Glomerular endothelial cell (primary cell): Measurements from ENCODE around the gene DZANK1. TPM values are rescaled to one million over a fixed set of nuclear protein-coding genes. Genes with fewer than 3 reads are reported as not detected.
"Not testable (repeated sequence)": the region's sequence is repeated elsewhere in the genome, so short reads cannot be mapped to it uniquely, and the experiment has no call there.

Experiments used
- DNase-seq: peaks from one replicate; pipeline ENCODE4 v3.0.0-alpha.2; 2011; ENCODE audit warnings: low read depth, low spot score; ENCODE audit errors: extremely low read depth
- total RNA-seq: library from RNA; depleted of rRNA; stranded (reverse); fragments of >200 nt; gene quantifications from 2 replicates; pipeline ENCODE4 v1.2.3, GENCODE V29; 2015

DZANK1 gene
- total RNA-seq, 1 donor from 2014 or later: 2.3 TPM

- no peak for DNase-seq
These were observed 78.0 kb downstream of the DZANK1 start for GRCh38 chr20:18388860-18389259.

- DNase-seq: no peak
These were observed 85.8 kb downstream of the DZANK1 start for GRCh38 chr20:18380908-18381529.

GRCh38 chr20:18377896-18378481 is 88.8 kb downstream of the DZANK1 start:
- no peak for DNase-seq

GRCh38 chr20:18375551-18375950 is 91.3 kb downstream of the DZANK1 start:
- DNase-seq: not testable (repeated sequence)

- DNase-seq: no peak
These were observed 94.5 kb downstream of the DZANK1 start for GRCh38 chr20:18372296-18372695.

GRCh38 chr20:18364768-18365167 is 102.1 kb downstream of the DZANK1 start:
- DNase-seq: no peak

GRCh38 chr20:18363708-18364107 is 103.1 kb downstream of the DZANK1 start:
- DNase-seq: no peak

GRCh38 chr20:18362916-18363315 is 103.9 kb downstream of the DZANK1 start:
- no peak for DNase-seq

GRCh38 chr20:18361678-18362077 is 105.2 kb downstream of the DZANK1 start:
- DNase-seq: no peak

GRCh38 chr20:18360635-18361034 is 106.2 kb downstream of the DZANK1 start:
- no peak for DNase-seq

- DNase-seq: no peak
These were observed 107.0 kb downstream of the DZANK1 start for GRCh38 chr20:18359854-18360253.

GRCh38 chr20:18349749-18350148 is 117.1 kb downstream of the DZANK1 start:
- not testable (repeated sequence) for DNase-seq

Other genes starting within 250 kb of the DZANK1 start
- 12.4 and 13.4 TPM in 2 replicates for gene ZNF133, start 178.5 kb downstream of the DZANK1 start, total RNA-seq
- gene POLR3F, start 360 bp upstream of the DZANK1 start, total RNA-seq: 5.4 and 8.6 TPM in 2 replicates
- gene RBBP9, start 30.2 kb upstream of the DZANK1 start, total RNA-seq: 12.0 and 20.0 TPM in 2 replicates
- gene SEC23B, start 40.9 kb upstream of the DZANK1 start, total RNA-seq: 31.3 and 41.4 TPM in 2 replicates
- 57.5 and 79.8 TPM in 2 replicates for gene SMIM26, start 100.4 kb upstream of the DZANK1 start, total RNA-seq
- 56.5 and 57.5 TPM in 2 replicates for gene DTD1, start 121.0 kb upstream of the DZANK1 start, total RNA-seq